ENCODE measurements around the gene LGALS9.
"Not testable (repeated sequence)": the region's sequence is repeated elsewhere in the genome, so short reads cannot be mapped to it uniquely, and the experiment has no call there.

LGALS9 gene

GRCh38 chr17:27629260-27629659 lies 1.7 kb upstream of the LGALS9 start:
- not testable (repeated sequence) for DNase-seq (ENCODE audit: low read depth)

- no peak for DNase-seq (ENCODE audit: low read depth)
These were observed 398 bp downstream of the LGALS9 start for GRCh38 chr17:27631411-27631760.

- DNase-seq (ENCODE audit: low read depth) = no peak
These were observed 1.1 kb downstream of the LGALS9 start for GRCh38 chr17:27631897-27632725.

- not testable (repeated sequence) for DNase-seq (ENCODE audit: low read depth)
These were observed 1.8 kb downstream of the LGALS9 start for GRCh38 chr17:27632766-27633165.

GRCh38 chr17:27633312-27634025 lies 2.5 kb downstream of the LGALS9 start:
- no peak for DNase-seq (ENCODE audit: low read depth)

- DNase-seq (ENCODE audit: low read depth) = no peak
These were observed 3.0 kb downstream of the LGALS9 start for GRCh38 chr17:27634026-27634335.

- DNase-seq (ENCODE audit: low read depth) = no peak
These were observed 3.8 kb downstream of the LGALS9 start for GRCh38 chr17:27634776-27635175.

- DNase-seq (ENCODE audit: low read depth) = no peak
These were observed 4.4 kb downstream of the LGALS9 start for GRCh38 chr17:27635275-27635823.

GRCh38 chr17:27636005-27636520 lies 5.1 kb downstream of the LGALS9 start:
- not testable (repeated sequence) for DNase-seq (ENCODE audit: low read depth)

- not testable (repeated sequence) for DNase-seq (ENCODE audit: low read depth)
These were observed 6.8 kb downstream of the LGALS9 start for GRCh38 chr17:27637818-27638217.

- not testable (repeated sequence) for DNase-seq (ENCODE audit: low read depth)
These were observed 7.5 kb downstream of the LGALS9 start for GRCh38 chr17:27638415-27638914.

GRCh38 chr17:27640790-27641189 lies 9.8 kb downstream of the LGALS9 start:
- DNase-seq (ENCODE audit: low read depth) = no peak

- DNase-seq (ENCODE audit: low read depth) = no peak
These were observed 13.6 kb downstream of the LGALS9 start for GRCh38 chr17:27644586-27644985.

GRCh38 chr17:27645621-27646020 lies 14.6 kb downstream of the LGALS9 start:
- not testable (repeated sequence) for DNase-seq (ENCODE audit: low read depth)

GRCh38 chr17:27646232-27646631 lies 15.2 kb downstream of the LGALS9 start:
- no peak for DNase-seq (ENCODE audit: low read depth)

GRCh38 chr17:27647765-27648164 lies 16.8 kb downstream of the LGALS9 start:
- DNase-seq (ENCODE audit: low read depth) = no peak

GRCh38 chr17:27649111-27649571 lies 18.2 kb downstream of the LGALS9 start:
- DNase-seq (ENCODE audit: low read depth) = not testable (repeated sequence)

- DNase-seq (ENCODE audit: low read depth) = no peak
These were observed 18.9 kb downstream of the LGALS9 start for GRCh38 chr17:27649929-27650328.

GRCh38 chr17:27650836-27651235 lies 19.8 kb downstream of the LGALS9 start:
- no peak for DNase-seq (ENCODE audit: low read depth)

- no peak for DNase-seq (ENCODE audit: low read depth)
These were observed 20.7 kb downstream of the LGALS9 start for GRCh38 chr17:27651411-27652345.

GRCh38 chr17:27653449-27653971 lies 22.5 kb downstream of the LGALS9 start:
- DNase-seq (ENCODE audit: low read depth) = not testable (repeated sequence)
